Measurements from ENCODE around the gene MPHOSPH9. TPM values are rescaled to one million over a fixed set of nuclear protein-coding genes. Genes with fewer than 3 reads are reported as not detected.
A peak's percentile ranks its signal among the peaks of the same experiment; 100 is the strongest.

The MPHOSPH9 gene
- total and polyA plus RNA-seq, 2 of the 4 experiments (the other 2 are of a cell fraction) = 7.6 to 17.0 TPM

- no peak overlapping the region for H3K4ac ChIP-seq (ENCODE audit: low read depth, low read length)
- in situ Hi-C loops (cut with MboI; ENCODE audit: low sequenced_read_pairs) = no loop called here
- H3K23ac ChIP-seq (ENCODE audit: low read depth, low read length) = no peak overlapping the region
- H3K9me3 ChIP-seq (ENCODE audit: control insufficient read depth, insufficient read depth, low read length) = no peaks in the 10 kb centered on the region
- H3K9me1 ChIP-seq (ENCODE audit: insufficient read depth, low read length) = peaks cover 20% of the 10 kb centered on the region
- no peak overlapping the region for H3K27ac ChIP-seq (ENCODE audit: insufficient read depth, low read length)
- H3K4me2 ChIP-seq (ENCODE audit: low read depth, low read length) = no peak overlapping the region
- H2AK5ac ChIP-seq (ENCODE audit: low read depth, low read length) = no peak overlapping the region
- H3K36me3 ChIP-seq (ENCODE audit: control insufficient read depth, insufficient read depth, low read length) = peaks cover 26% of the 10 kb centered on the region; the same call in 1 of the 2 replicates
- H2BK120ac ChIP-seq (ENCODE audit: low read depth, low read length) = no peak overlapping the region
- WGBS, 2 experiments (ENCODE audit: extremely low coverage in 2 of 2, insufficient read length in 1 of 2) = 91% methylated on average over 8 of the region's 13 CpGs; no CpG with 5 or more reads in 1 of the 2 experiments
- H2AFZ ChIP-seq (replicated peaks; ENCODE audit: low read length, poor library complexity) = no peak overlapping the region
- H4K8ac ChIP-seq (ENCODE audit: low read depth in 2 of 2, low read length in 2 of 2) = no peak overlapping the region
- ATAC-seq (ENCODE audit: low read depth) (no peak), DNase-seq (no peak)
- H3K79me1 ChIP-seq (ENCODE audit: low read depth in 1 of 2, low read length in 2 of 2) = peaks cover 10 to 22% of the 10 kb centered on the region in 2 experiments
- H2BK15ac ChIP-seq (ENCODE audit: low read depth, low read length) = no peak overlapping the region
- H3K4me1 ChIP-seq (ENCODE audit: control insufficient read depth, insufficient read depth, low read length) = peaks cover 9% of the 10 kb centered on the region; the same call in 1 of the 2 replicates
- no peak overlapping the region for H4K5ac ChIP-seq (ENCODE audit: low read depth, low read length)
- intact Hi-C loops (cut with micrococcal nuclease) = no loop called here
- H4K91ac ChIP-seq (ENCODE audit: insufficient read depth, low read depth, low read length) = no peak overlapping the region
- no peak overlapping the region for H3K56ac ChIP-seq (ENCODE audit: extremely low read depth, insufficient read depth, low read length)
- no peaks in the 10 kb centered on the region for H3K27me3 ChIP-seq (ENCODE audit: control insufficient read depth, insufficient read depth, low read length)
- BruUV-seq (replicated peaks) = no TSS peak
- ChIA-PET CTCF (no interaction called here), POLR2A (ENCODE audit: unreplicated experiment) (no interaction called here)
- TF ChIP-seq FOS (IDR thresholded peaks at IDR 0.05; ENCODE audit: low read depth, low read length) (no peak), MXI1 (IDR thresholded peaks at IDR 0.05; ENCODE audit: borderline replicate concordance, low read depth, low read length) (no peak), POLR2A (IDR thresholded peaks at IDR 0.05; ENCODE audit: low read depth, low read length) (no peak), CEBPB (IDR thresholded peaks at IDR 0.05; ENCODE audit: low read depth, low read length) (no peak), MAZ (IDR thresholded peaks at IDR 0.05; ENCODE audit: borderline replicate concordance, low read depth, low read length) (no peak)
- H2BK5ac ChIP-seq (ENCODE audit: low read depth, low read length, poor library complexity, severe bottlenecking) = no peak overlapping the region
- H3K9ac ChIP-seq (ENCODE audit: low read depth, low read length) = no peak overlapping the region
- H2AK9ac ChIP-seq (replicated peaks; ENCODE audit: low read depth, low read length, poor library complexity) = peak overlapping the region; percentile 2
- H3K14ac ChIP-seq (replicated peaks; ENCODE audit: low read depth, low read length) = no peak overlapping the region
- H3K18ac ChIP-seq (ENCODE audit: low read depth, low read length) = no peak overlapping the region
- dilution Hi-C loops (cut with HindIII; ENCODE audit: low sequenced_read_pairs, unreplicated experiment) = no loop called here
- peaks cover 23% of the 10 kb centered on the region for H4K20me1 ChIP-seq (ENCODE audit: insufficient read depth, low read length)
- no peak overlapping the region for H2BK20ac ChIP-seq (ENCODE audit: low read depth, low read length)
- H3K4me3 ChIP-seq (ENCODE audit: insufficient read depth, low read depth, low read length) = no peak overlapping the region
Observed at GRCh38 chr12:123107926-123108681, 124.8 kb downstream of the MPHOSPH9 start.

Measured in IMR-90 (cell line).